ENCODE data around the gene CYP24A1. TPM values are rescaled to one million over a fixed set of nuclear protein-coding genes. Genes with fewer than 3 reads are reported as not detected.

Gene CYP24A1
- total RNA-seq, 4 donors from 2014 or later = 0.20 TPM; not detected in 3

DNA sequence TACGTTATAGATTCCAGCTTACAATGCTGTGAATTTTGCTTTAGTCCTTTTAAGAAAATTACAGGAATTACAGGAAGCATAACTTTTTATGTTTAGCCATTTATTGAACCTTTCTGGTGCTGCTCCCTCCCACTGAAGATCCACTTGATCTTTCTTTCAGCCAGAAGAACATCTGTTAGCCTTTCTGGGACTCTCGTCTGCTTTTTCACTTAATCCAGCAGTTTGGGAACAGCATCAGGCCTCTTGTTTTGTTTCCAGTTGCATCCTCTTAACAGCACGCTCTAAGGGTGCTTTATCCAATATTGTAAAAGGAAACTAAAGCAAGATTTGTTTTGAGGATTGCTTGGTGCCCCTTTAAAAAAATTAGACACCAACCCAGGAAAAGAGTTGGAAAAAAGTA, 10.3 kb upstream of the CYP24A1 start:
- no peak overlapping the region for H3K4me3 ChIP-seq
- TF ChIP-seq POLR2A (IDR thresholded peaks at IDR 0.05) = no peak
- TF ChIP-seq CTCF (IDR thresholded peaks at IDR 0.05 in 4 of 5, conservative IDR thresholded peaks at IDR 0.05 in 1 of 5) = no peak
- peaks cover 0 to 2% (median 0%) of the 10 kb centered on the region in 3 donors for H3K27me3 ChIP-seq
- intact Hi-C loops (cut with DNase I; ENCODE audit: low total_unique reads) (no loop called here), in situ Hi-C loops (cut with MboI; ENCODE audit: low sequenced_read_pairs in 4 of 4) (no loop called here)
- no peak overlapping the region for H3K27ac ChIP-seq
- H3K9me3 ChIP-seq = no peaks in the 10 kb centered on the region
- no peaks in the 10 kb centered on the region for H3K36me3 ChIP-seq
- no peak for DNase-seq
- H3K4me1 ChIP-seq = no peaks in the 10 kb centered on the region
- no peak for ATAC-seq

GRCh38 chr20:54180931-54181330, 7.1 kb upstream of the CYP24A1 start:
- Histone ChIP-seq H3K27me3 (peaks cover 0 to 12% (median 9%) of the 10 kb centered on the region in 3 donors), H3K27ac (no peak overlapping the region), H3K36me3 (no peaks in the 10 kb centered on the region), H3K4me3 (no peak overlapping the region), H3K4me1 (no peaks in the 10 kb centered on the region), H3K9me3 (no peaks in the 10 kb centered on the region)
- no peak for ATAC-seq
- TF ChIP-seq CTCF (IDR thresholded peaks at IDR 0.05 in 4 of 5, conservative IDR thresholded peaks at IDR 0.05 in 1 of 5) (no peak), POLR2A (IDR thresholded peaks at IDR 0.05) (no peak)
- no peak for DNase-seq
- in situ Hi-C loops (cut with MboI; ENCODE audit: low sequenced_read_pairs in 4 of 4) (no loop called here), intact Hi-C loops (cut with DNase I; ENCODE audit: low total_unique reads) (no loop called here)

DNA sequence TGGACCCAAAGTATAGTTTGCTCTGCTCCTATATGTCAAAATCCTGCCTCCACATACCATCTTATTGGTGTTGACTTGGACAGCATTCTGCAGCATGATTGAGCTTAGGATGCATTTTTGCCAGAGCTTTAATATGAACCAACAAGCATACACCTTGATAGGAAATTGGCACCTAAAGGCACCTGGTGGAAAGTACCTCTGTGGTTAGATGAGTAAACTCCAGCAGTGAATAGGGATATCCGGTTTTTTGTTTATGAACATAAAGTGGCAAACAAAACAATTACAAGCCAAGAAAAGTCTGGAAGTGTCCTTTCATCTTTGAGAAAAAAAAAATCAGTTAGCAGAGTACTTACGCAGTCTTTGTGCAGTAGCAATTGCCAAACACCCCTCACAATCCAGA, 6.2 kb upstream of the CYP24A1 start:
- Histone ChIP-seq H3K4me1 (no peaks in the 10 kb centered on the region), H3K36me3 (no peaks in the 10 kb centered on the region), H3K4me3 (no peak overlapping the region), H3K27ac (no peak overlapping the region), H3K9me3 (no peaks in the 10 kb centered on the region), H3K27me3 (peaks cover 7 to 17% (median 15%) of the 10 kb centered on the region in 3 donors)
- intact Hi-C loops (cut with DNase I; ENCODE audit: low total_unique reads) (no loop called here), in situ Hi-C loops (cut with MboI; ENCODE audit: low sequenced_read_pairs in 4 of 4) (no loop called here)
- ATAC-seq (no peak), DNase-seq (no peak)
- TF ChIP-seq POLR2A (IDR thresholded peaks at IDR 0.05) = no peak
- no peak for TF ChIP-seq CTCF (IDR thresholded peaks at IDR 0.05 in 4 of 5, conservative IDR thresholded peaks at IDR 0.05 in 1 of 5)

DNA sequence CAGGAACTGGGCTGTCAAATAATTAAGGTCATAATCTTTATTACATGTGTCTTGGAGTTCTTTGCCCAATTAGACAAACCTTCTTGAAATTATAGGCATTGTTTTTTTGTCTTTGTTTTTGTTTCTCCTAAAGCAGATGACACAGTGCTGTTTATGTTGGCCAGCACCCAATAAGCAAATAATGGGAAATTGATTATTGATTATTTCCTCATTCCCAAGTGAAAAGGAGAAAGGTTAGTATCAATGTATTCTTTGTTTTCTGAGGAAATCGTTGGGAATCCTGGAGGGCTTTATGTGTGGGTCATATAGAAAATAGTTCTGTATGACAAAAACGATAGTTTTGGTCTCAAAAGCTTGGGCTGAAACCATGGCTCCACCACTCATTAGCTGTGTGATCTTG, 4.5 kb upstream of the CYP24A1 start:
- no peaks in the 10 kb centered on the region for H3K9me3 ChIP-seq
- in situ Hi-C loops (cut with MboI; ENCODE audit: low sequenced_read_pairs in 4 of 4) = no loop called here
- no peak for DNase-seq
- TF ChIP-seq CTCF (IDR thresholded peaks at IDR 0.05 in 4 of 5, conservative IDR thresholded peaks at IDR 0.05 in 1 of 5) (no peak), POLR2A (IDR thresholded peaks at IDR 0.05) (no peak)
- H3K36me3 ChIP-seq = no peaks in the 10 kb centered on the region
- H3K27ac ChIP-seq = no peak overlapping the region
- ATAC-seq = no peak
- intact Hi-C loops (cut with DNase I; ENCODE audit: low total_unique reads) = no loop called here
- H3K4me3 ChIP-seq = no peak overlapping the region
- peaks cover 21 to 34% (median 32%) of the 10 kb centered on the region in 3 donors for H3K27me3 ChIP-seq
- H3K4me1 ChIP-seq = peaks cover 0 to 2% of the 10 kb centered on the region in 2 donors

GRCh38 chr20:54177378-54177777, 3.6 kb upstream of the CYP24A1 start:
- Histone ChIP-seq H3K9me3 (no peaks in the 10 kb centered on the region), H3K4me3 (no peak overlapping the region), H3K27ac (no peak overlapping the region), H3K4me1 (peaks cover 0 to 10% of the 10 kb centered on the region in 2 donors), H3K27me3 (peaks cover 30 to 43% (median 40%) of the 10 kb centered on the region in 3 donors), H3K36me3 (no peaks in the 10 kb centered on the region)
- DNase-seq (no peak), ATAC-seq (no peak)
- TF ChIP-seq CTCF (IDR thresholded peaks at IDR 0.05 in 4 of 5, conservative IDR thresholded peaks at IDR 0.05 in 1 of 5) (no peak), POLR2A (IDR thresholded peaks at IDR 0.05) (no peak)
- intact Hi-C loops (cut with DNase I; ENCODE audit: low total_unique reads) = no loop called here
- in situ Hi-C loops (cut with MboI; ENCODE audit: low sequenced_read_pairs in 4 of 4) = no loop called here
